NCI-H774 (cell line): Measurements from ENCODE around the gene SHISA3.

Experiments used
- DNase-seq: peaks from one replicate; lab custom pipeline; 2025; lab: John Stamatoyannopoulos, UW

The SHISA3 gene

GRCh38 chr4:42446823-42447222, 49.5 kb downstream of the SHISA3 start:
- no peak for DNase-seq
